Fibroblast of skin of left biceps (primary cell): Measurements from ENCODE around the gene XYLT2.
A peak's percentile ranks its signal among the peaks of the same experiment; 100 is the strongest.
"Not testable (repeated sequence)": the region's sequence is repeated elsewhere in the genome, so short reads cannot be mapped to it uniquely, and the experiment has no call there.

ENCODE experiments used
- DNase-seq, 2 experiments: peaks; one replicate each; pipeline ENCODE4 v3.0.0-alpha.2; 2013; ENCODE audit warnings: low read depth in 2 of 2

The XYLT2 gene

GRCh38 chr17:50345432-50346312, at the start of gene XYLT2:
Gene XYLT2 (plus strand): TSS chr17:50346126. CDS start chr17:50346141, 15 bp downstream.
- peak; percentile 58 to 68 for DNase-seq

- no peak for DNase-seq
Measured at GRCh38 chr17:50297407-50297865, 48.5 kb upstream of the XYLT2 start.

- no peak for DNase-seq
Measured at GRCh38 chr17:50298018-50298417, 47.9 kb upstream of the XYLT2 start.

- no peak for DNase-seq
Measured at GRCh38 chr17:50299776-50300175, 46.1 kb upstream of the XYLT2 start.

- not testable (repeated sequence) for DNase-seq
Measured at GRCh38 chr17:50300824-50301223, 45.1 kb upstream of the XYLT2 start.

- DNase-seq: no peak
Measured at GRCh38 chr17:50301891-50302584, 43.9 kb upstream of the XYLT2 start.

GRCh38 chr17:50303051-50303450, 42.9 kb upstream of the XYLT2 start:
- DNase-seq: no peak

- no peak for DNase-seq
Measured at GRCh38 chr17:50303596-50303995, 42.3 kb upstream of the XYLT2 start.

GRCh38 chr17:50304781-50305404, 41.0 kb upstream of the XYLT2 start:
- DNase-seq: no peak

- no peak for DNase-seq
Measured at GRCh38 chr17:50307654-50308053, 38.3 kb upstream of the XYLT2 start.

- no peak for DNase-seq
Measured at GRCh38 chr17:50308666-50309065, 37.3 kb upstream of the XYLT2 start.

GRCh38 chr17:50310455-50311111, 35.3 kb upstream of the XYLT2 start:
- no peak for DNase-seq

- DNase-seq: no peak
Measured at GRCh38 chr17:50311112-50311460, 34.8 kb upstream of the XYLT2 start.

- DNase-seq: no peak
Measured at GRCh38 chr17:50311483-50311882, 34.4 kb upstream of the XYLT2 start.

- DNase-seq: no peak
Measured at GRCh38 chr17:50312308-50312707, 33.6 kb upstream of the XYLT2 start.

- DNase-seq: no peak
Measured at GRCh38 chr17:50314456-50315011, 31.4 kb upstream of the XYLT2 start.

GRCh38 chr17:50316016-50316587, 29.8 kb upstream of the XYLT2 start:
- DNase-seq: no peak

GRCh38 chr17:50316660-50317059, 29.3 kb upstream of the XYLT2 start:
- not testable (repeated sequence) for DNase-seq

- DNase-seq: no peak
Measured at GRCh38 chr17:50317121-50317520, 28.8 kb upstream of the XYLT2 start.

GRCh38 chr17:50318501-50319285, 27.2 kb upstream of the XYLT2 start:
- no peak for DNase-seq
